ENCODE results near the gene SLC16A7. TPM values are rescaled to one million over a fixed set of nuclear protein-coding genes. Genes with fewer than 3 reads are reported as not detected.

The SLC16A7 gene
- total RNA-seq, 4 donors from 2014 or later = 56.9 to 127 (median 64.9) TPM

DNA sequence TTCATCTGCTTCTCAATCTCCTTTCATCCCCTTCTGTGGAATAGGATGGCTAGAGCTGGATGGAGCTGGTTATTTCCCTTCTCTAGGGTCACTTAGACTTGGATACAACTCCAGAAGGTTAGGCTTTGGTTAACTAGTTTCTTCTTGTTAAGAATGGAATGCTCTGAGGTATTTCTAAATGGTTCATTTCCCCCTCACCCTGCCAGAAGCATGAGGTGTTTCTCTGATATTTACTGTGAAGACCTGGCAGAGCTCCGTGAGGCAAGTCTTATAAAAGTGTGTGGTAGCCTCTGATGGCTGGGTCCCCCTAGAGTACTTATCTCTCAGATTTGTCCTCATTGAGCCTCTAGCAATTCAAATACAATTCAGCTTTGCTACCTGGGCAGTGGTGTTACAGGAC is 207.9 kb downstream of the SLC16A7 start:
- no peak for TF ChIP-seq CTCF (IDR thresholded peaks at IDR 0.05)
- peak; percentile 66 for ATAC-seq (ENCODE audit: low FRiP score)
- DNase-seq (ENCODE audit: low spot score) = no peak

DNA sequence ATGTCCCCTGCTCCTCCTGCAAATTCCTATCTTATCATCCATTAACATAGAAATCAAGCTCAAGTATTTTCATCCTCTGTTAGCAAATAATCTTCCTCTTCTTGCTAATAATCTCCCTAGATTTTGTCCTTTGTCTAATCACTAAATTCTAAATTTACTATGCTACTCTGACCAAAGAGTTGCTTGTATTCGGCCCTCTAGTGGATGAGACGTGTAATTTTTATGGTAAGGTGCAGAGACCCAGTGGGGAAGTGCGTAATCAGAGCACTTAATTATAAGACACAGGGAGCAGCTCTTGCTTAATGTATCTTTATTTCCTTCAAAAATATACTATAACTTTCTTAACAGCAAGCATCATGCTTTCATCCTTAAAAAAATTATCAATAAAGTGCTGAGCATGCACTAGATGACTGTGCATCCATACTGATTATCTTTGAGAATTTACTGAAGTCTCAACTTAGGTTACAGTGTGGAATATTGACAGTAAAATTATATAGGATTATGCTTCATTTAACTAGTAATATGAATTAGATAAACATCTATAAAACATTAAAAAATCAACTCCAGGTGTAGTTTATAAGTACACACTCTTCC is 212.6 kb downstream of the SLC16A7 start:
- DNase-seq (ENCODE audit: low spot score) (no peak), ATAC-seq (ENCODE audit: low FRiP score) (peak; percentile 65)
- peak in 1 of 3 donors; percentile 29 for TF ChIP-seq CTCF (IDR thresholded peaks at IDR 0.05)

- DNase-seq (ENCODE audit: low spot score) (no peak), ATAC-seq (ENCODE audit: low FRiP score) (no peak)
- TF ChIP-seq CTCF (IDR thresholded peaks at IDR 0.05) = no peak
Measured at GRCh38 chr12:59811991-59812390, 216.2 kb downstream of the SLC16A7 start.

DNA sequence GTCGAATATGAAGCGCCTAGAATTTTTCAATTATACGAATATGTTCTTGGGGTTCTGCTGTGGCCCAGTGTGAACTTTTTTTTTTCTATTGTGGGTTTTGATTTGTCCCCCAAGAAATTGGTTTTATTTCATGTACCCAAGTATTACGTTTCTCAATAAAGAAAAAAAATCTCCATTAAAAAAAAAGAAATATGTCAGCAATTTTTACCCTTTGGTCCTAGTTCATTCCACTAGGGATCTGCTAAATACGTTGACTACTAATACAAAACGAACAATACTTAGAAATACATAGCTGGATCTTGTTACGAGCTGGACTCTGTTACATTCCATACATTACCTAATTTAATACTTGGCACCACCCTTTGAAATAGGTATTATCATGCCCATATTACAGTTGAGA is 216.9 kb downstream of the SLC16A7 start:
- ATAC-seq (ENCODE audit: low FRiP score) (no peak), DNase-seq (ENCODE audit: low spot score) (no peak)
- no peak for TF ChIP-seq CTCF (IDR thresholded peaks at IDR 0.05)

DNA sequence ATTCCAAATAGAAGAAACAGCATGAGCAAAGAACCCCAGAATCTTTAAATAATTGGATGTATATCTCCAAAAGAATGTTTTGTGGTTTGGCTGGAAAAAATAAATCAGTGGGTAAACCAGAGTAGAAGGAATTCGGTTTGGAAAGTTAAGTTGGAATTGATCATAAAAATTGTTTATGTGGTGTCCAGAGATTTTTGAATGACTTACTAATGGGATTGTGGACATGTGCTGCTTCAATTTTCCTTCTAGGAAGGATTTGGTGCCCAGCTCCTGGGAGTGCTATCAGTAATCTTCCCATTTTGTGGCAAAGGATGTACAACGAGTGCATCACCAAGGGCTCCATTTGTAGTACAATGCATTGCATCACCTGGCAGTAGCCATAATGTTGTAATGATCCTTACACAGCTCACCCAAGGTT is 224.8 kb downstream of the SLC16A7 start:
- TF ChIP-seq CTCF (IDR thresholded peaks at IDR 0.05) = no peak
- no peak for DNase-seq (ENCODE audit: low spot score)
- no peak for ATAC-seq (ENCODE audit: low FRiP score)

GRCh38 chr12:59823567-59823966 is 227.7 kb downstream of the SLC16A7 start:
- ATAC-seq (ENCODE audit: low FRiP score) (no peak), DNase-seq (ENCODE audit: low spot score) (no peak)
- TF ChIP-seq CTCF (IDR thresholded peaks at IDR 0.05) = no peak

DNA sequence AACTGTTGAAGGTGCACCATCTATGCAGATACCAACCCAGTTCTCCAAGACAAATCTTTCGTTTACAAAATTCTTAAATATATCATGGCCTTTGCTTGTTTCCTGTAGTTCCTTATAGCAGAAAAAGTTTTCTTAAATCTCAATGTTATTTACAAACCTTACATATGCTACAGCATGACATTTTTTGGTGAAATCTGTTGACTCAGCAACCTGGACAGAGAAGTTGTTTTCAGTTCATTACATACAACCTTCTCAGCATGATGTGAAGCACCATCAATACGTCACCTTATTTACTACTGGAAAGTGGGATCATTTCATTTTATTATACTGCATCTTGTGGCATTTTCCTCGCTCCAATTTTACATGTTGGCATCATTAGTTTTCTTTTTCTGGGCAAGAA is 231.9 kb downstream of the SLC16A7 start:
- no peak for TF ChIP-seq CTCF (IDR thresholded peaks at IDR 0.05)
- ATAC-seq (ENCODE audit: low FRiP score) = no peak
- DNase-seq (ENCODE audit: low spot score) = no peak

All from omental fat pad (tissue), 4 donors.